Prostate gland (tissue), 2 donors: Measurements from ENCODE around the gene SCML2.

ENCODE experiments used
- POLR2A ChIP-seq: fragments of 450-650 bp; IDR thresholded peaks from one replicate; pipeline ENCODE4 v1.6.1; 2016; ENCODE audit warnings: antibody characterized with exemption, mild to moderate bottlenecking
- POLR2AphosphoS5 ChIP-seq: sonication (generic); formaldehyde crosslinking; IDR thresholded peaks from one replicate; pipeline ENCODE4 v1.6.1; 2017; ENCODE audit warnings: antibody characterized with exemption
- TF ChIP-seq, protein P1 (sequence below), 4 experiments: fragments of 200-600 bp in 2 of 4; fragments of 450-650 bp in 2 of 4; sonication (generic) in 2 of 4; IDR thresholded peaks; 1 replicate in 3 of 4; 2 replicates in 1 of 4; pipeline ENCODE4 v1.5.1; 2016 to 2019; ENCODE audit warnings: antibody characterized with exemption in 4 of 4, mild to moderate bottlenecking in 2 of 4, moderate library complexity in 2 of 4

DNA sequence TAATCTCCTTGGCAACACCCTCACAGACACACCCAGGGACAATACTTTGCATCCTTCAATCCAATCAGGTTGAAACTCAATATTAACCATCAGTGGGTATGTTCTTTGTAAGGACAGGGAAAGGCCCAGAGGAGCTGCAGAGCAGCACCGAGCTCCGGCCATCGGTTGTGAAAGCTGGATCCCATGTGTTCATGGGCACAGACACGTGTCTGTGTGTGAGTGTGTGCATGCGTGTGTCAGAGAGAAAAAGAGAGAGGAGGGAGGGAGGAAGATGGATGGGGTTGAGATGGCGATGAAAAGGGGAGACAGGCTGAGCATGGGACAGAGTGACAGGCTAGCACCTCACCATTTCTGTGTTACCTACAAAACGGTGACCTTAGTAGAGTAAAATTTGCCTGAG is 127.0 kb downstream of the SCML2 start:
- TF ChIP-seq, protein P1, sequence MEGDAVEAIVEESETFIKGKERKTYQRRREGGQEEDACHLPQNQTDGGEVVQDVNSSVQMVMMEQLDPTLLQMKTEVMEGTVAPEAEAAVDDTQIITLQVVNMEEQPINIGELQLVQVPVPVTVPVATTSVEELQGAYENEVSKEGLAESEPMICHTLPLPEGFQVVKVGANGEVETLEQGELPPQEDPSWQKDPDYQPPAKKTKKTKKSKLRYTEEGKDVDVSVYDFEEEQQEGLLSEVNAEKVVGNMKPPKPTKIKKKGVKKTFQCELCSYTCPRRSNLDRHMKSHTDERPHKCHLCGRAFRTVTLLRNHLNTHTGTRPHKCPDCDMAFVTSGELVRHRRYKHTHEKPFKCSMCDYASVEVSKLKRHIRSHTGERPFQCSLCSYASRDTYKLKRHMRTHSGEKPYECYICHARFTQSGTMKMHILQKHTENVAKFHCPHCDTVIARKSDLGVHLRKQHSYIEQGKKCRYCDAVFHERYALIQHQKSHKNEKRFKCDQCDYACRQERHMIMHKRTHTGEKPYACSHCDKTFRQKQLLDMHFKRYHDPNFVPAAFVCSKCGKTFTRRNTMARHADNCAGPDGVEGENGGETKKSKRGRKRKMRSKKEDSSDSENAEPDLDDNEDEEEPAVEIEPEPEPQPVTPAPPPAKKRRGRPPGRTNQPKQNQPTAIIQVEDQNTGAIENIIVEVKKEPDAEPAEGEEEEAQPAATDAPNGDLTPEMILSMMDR (IDR thresholded peaks at IDR 0.05): no peak
- TF ChIP-seq POLR2AphosphoS5: no peak
- TF ChIP-seq POLR2A: no peak
